GM21390 (cell line): ENCODE data around the gene CCDC136.

ENCODE experiments used
- ATAC-seq: cut with Tn5 transposase; IDR thresholded peaks from one replicate; pipeline ENCODE4 v1.9.1; 2021; ENCODE audit not compliant: unreplicated experiment

Gene CCDC136

GRCh38 chr7:128801667-128802418, 10.1 kb downstream of the CCDC136 start:
- no peak for ATAC-seq

GRCh38 chr7:128804484-128804883, 12.7 kb downstream of the CCDC136 start:
- ATAC-seq = no peak

- ATAC-seq = no peak
Measured at GRCh38 chr7:128805225-128805624, 13.5 kb downstream of the CCDC136 start.

DNA sequence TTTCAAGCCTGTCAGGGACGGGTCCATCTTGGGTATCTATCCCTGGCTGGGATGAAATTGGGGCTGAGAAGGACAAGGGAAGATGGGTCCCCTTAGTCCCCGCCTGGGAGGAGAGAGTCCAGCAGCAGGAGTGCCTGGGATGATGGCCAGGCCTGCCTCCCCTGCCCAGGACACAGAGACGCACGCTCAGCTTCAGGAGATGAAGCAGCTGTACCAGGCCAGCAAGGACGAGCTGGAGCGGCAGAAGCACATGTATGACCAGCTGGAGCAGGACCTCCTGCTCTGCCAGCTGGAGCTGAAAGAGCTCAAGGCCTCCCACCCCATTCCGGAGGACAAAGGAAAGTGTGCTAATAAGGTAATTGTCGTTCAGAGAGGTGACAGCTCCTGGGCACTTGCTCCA, 15.4 kb downstream of the CCDC136 start:
- ATAC-seq = no peak

DNA sequence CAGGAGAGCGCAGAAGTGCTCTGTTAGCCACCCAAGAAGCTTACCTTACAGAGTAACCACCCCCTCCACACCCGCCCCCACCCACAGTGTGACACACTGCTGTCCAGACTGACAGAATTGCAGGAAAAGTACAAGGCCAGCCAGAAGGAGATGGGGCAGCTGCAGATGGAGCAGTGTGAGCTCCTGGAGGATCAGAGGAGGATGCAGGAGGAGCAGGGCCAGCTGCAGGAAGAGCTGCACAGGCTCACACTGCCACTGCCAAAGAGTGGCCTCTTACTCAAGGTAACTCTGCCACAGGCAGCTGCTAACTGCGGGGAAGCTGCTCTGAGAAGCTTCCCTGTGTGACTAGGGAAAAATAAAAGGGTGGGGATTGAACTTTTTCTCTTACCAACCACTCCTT, 17.6 kb downstream of the CCDC136 start:
- ATAC-seq = no peak

DNA sequence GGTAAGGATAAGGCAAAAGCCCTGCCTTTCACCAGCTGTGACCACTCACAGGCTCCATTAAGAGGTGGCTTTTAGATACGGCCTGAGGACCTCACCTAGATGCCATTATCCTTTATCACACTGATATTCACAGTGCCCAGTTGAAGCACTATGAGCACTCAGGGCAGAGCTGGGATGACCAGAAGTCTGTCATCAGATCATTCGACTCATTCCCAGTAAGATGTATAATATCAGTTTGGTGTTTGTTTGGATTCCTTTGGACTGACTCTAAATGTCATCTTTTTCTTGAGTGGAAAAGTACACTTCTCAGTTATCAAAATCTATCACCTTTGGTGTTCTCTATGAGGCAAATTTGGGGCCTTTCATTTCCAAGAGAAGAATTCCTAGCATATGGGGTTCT, 18.7 kb downstream of the CCDC136 start:
- ATAC-seq = no peak

DNA sequence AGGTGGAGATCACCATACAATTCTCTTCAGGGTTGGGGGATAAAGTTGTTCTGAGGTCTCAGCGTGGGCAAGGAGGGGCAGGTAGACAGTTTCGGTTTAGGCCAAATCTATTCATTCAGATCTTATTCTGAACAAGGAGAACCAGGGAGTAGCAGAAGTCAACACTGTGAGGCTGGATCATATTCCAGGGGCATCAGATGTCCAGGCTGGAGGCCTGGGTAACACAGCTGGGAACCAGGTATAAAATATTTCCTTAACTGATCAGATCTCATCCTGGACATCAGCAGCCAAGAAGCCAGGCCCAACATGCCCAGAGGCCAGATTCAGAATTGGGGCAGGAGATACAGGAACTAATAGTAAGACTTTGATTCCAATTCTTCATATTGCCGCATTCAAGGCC, 19.2 kb downstream of the CCDC136 start:
- ATAC-seq = no peak

DNA sequence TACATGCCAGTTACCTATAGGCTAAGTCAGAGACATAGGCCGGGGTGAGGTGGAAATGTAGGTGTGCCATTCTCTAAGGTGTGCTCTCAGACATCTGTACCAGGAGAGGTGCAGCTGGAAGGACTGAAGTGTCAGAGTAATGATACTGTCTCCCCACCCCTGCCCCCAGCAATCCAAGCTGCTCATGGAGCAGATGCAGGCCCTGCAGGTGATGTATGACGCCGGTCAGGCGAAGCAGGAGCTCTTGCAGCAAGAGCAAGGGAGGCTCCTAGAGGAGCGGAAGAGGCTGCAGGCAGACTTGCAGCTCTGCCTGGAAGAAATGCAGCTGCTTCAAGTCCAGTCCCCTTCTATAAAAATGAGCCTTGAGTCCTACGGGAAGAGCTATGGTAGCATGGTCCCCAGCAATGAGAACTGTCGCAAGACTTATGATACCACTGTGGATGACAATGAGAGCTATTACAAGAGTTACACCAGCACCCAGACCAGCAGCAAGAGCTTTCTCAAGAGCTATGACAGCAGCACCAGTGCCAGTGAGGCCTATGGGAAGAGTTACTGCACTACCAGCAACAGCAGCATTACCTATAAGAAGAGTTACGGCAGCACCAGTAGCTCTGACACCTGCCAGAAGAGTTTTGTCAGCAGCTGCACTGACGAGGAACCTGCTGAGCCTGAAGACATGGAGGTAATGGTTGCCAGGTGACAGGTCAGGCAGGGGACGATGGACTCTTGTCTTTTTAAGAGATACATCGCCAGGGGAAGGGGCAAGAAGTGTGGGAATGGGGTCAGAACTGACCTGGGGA, 20.1 kb downstream of the CCDC136 start:
- no peak for ATAC-seq

DNA sequence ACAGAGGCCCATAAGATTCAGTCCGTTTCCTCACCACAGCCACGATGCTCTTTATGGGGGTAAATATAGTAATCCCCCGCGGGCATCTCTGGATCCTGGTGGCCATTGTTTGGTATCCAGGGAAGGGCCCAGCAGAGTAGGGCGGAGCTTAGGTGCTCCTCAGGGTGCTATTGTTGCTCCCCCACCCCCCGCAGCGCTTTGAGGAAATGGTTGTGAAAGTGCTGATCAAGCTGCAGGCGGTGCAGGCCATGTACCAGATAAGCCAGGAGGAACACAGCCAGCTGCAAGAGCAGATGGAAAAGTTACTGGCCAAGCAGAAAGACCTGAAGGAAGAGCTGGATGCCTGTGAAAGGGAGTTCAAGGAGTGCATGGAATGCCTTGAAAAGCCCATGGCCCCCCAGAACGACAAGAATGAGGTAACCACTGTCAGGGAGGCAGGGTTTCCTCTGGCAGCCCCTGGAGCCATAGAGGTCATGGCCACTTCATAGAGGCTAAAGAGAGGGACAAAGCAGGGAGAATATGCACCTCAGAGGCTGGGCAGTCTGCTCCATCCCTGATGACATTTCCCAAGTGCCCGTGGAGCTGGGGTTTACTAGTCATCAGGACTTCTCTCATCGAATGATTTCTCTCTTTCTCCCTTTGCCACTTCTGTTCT, 20.9 kb downstream of the CCDC136 start:
- no peak for ATAC-seq

- ATAC-seq = no peak
Measured at GRCh38 chr7:128814499-128814898, 22.7 kb downstream of the CCDC136 start.

DNA sequence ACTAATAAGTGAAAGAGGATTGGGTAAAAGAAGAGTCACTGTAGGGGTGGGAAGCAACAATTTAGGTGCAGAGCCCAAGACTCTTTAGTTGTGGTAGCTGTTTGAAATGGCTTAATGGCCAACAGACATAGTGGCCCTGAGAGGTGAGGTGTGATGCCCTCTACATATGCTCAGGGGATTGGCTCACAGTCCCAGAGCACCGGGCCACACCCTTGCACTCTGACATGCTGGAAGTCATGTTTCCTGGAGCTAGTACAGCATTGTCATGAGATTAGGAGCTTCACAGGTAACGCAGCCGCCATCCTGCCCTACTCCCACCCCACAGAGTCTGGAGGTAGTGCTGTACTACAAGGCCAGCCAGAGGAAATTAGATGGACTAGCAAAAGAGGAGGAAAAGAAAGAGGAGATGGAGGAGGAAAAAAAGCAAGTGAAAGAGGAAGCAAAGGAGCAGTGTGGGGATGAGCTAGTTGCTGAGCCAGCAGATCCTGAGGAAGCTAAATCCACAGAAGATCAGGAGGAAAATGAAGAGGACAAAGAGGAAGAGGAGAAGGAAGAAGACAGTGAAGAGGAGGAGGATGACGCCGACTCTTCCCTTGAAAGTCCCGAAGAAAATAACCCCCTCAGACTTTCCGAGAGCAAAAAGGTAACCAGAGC, 23.6 kb downstream of the CCDC136 start:
- no peak for ATAC-seq

GRCh38 chr7:128818694-128819093, 26.9 kb downstream of the CCDC136 start:
- ATAC-seq = no peak

DNA sequence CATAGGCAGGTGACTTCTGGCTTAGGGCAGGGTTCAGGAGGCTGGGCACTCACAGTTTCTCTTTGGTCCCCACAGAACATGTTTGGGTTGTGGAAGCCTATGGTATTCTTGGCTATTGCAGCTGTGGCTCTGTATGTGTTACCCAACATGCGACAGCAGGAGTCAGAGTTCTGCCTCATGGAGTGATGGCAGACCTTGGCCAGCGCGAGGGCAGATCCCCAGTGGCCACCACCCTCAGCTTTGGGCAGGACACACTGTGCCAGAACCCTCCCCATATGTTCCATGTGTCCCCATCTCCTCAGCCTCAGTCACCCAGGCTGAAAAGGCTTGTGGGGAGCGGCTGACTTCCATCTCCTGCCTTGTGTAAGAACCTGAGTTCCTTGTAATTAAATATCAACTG, 30.0 kb downstream of the CCDC136 start:
- no peak for ATAC-seq

- ATAC-seq = no peak
Measured at GRCh38 chr7:128826512-128826911, 34.7 kb downstream of the CCDC136 start.

DNA sequence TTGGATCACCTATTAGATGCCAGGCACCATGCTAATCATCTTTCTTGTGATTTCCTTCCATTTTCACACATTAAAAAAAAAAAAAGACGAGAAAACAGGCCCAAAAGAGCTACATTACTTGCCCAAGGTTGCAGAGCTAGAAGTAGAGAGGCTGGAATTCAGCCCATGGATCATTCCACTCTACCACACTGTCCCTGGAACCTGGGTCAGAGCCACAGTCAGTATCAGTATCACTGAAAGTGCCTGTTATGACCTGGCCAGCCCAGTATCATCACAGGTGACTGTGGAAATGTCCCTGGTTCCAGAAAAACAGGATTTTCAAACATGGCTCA, 35.1 kb downstream of the CCDC136 start:
- no peak for ATAC-seq

GRCh38 chr7:128827248-128827958, 35.6 kb downstream of the CCDC136 start:
- ATAC-seq = no peak

DNA sequence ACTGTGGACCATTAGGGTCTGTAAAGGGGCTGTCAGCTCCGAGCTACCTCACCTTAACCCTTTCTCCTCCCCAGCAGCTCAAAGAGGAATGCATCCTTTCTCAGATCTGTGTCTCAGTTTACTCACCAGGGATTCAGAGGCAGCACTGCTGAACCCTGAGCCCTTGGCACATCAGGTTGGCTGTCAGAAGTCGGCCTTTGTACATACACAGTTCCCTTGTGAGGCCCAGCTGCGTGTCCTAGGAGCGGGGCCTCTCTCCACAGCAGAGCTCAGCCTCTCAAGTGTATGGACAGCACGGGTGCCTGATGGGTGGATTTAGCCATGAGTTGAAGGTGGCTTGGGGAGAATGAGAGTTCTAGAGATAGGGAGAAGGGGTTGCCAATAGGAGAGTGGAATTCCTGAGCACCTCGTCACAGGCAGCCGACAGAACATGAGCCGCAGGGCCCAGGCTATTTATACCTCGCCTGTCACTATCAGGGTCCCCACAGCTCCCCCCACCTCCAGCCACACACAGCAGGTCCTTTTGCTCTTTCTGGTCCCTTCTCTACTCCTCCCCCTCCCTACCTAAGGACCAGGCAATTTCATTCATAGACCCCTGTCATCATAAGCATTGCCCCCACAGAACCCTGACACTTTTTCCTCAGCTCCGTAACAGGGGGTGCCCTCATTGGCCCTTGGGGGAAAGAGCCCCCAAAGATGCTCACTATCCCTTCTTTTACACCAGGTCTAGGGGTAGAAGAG, 36.4 kb downstream of the CCDC136 start:
- no peak for ATAC-seq

DNA sequence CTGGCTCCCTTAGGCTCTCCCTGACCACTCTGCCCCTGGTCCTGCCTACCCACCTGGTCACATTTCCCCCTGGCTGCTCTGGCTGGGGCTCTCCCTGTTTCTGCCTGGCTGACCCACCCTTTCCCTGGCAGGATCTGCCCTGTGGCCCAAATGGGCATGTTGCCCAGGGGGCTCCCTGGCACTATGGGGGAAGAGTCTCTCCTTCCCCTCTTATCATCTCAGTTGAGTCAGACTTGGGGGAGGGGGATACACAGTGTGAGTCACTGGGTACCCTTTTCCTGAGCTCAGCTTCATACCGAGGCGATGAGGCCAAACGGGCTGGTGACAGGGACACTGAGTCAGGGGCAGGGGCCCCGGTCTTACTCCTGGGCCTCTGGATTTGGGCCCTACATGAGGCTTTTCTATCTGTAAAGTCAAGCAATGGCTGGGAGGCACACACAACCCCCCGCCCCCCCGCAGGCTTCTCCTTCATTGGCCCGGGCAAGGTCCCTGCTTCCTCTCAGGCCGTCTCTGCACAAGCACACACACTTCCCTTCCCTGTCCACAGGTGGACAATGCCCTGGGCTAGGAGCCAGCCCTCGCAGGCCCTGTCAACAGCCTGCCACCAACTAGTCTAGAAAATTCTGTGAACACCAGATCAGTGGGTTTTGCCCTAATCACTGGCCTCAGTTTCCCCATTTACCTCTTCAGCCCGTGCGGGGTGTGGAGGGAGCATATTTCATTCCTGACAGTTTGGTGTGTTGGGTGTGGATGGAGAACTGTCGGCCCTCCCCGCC, 37.8 kb downstream of the CCDC136 start:
- no peak for ATAC-seq
